Mesenchymal stem cell (in vitro differentiated cells and primary cell): Measurements from ENCODE around the gene OR7C2.
"Not testable (repeated sequence)": the region's sequence is repeated elsewhere in the genome, so short reads cannot be mapped to it uniquely, and the experiment has no call there.

Experiments used
- DNase-seq: peaks from one replicate; pipeline ENCODE4 v3.0.0-alpha.2; 2013
- H2AFZ ChIP-seq: one replicate; pipeline ENCODE4 v1.6.1; 2013; ENCODE audit warnings: low read depth, mild to moderate bottlenecking, control low read depth, inconsistent platforms, low read length, moderate library complexity
- H2AK5ac ChIP-seq: 2 replicates; pipeline ENCODE4 v1.6.1; 2013; ENCODE audit warnings: low read length, moderate library complexity, mild to moderate bottlenecking, inconsistent platforms; ENCODE audit not compliant: severe bottlenecking
- H2BK120ac ChIP-seq: one replicate; pipeline ENCODE4 v1.6.1; 2013; ENCODE audit warnings: low read depth, mild to moderate bottlenecking, inconsistent platforms, low read length, moderate library complexity
- H2BK12ac ChIP-seq, 2 experiments: one replicate each; pipeline ENCODE4 v1.6.1; 2013; ENCODE audit warnings: inconsistent platforms in 2 of 2, low read length in 2 of 2, mild to moderate bottlenecking in 2 of 2, moderate library complexity in 2 of 2, control low read depth in 1 of 2
- H2BK15ac ChIP-seq: one replicate; pipeline ENCODE4 v1.6.1; 2013; ENCODE audit warnings: mild to moderate bottlenecking, low read depth, inconsistent platforms; ENCODE audit not compliant: poor library complexity, severe bottlenecking
- H2BK5ac ChIP-seq: 2 replicates; pipeline ENCODE4 v1.6.1; 2013; ENCODE audit warnings: low read depth, mild to moderate bottlenecking, low read length, control low read depth, inconsistent platforms; ENCODE audit not compliant: poor library complexity, severe bottlenecking
- H3K14ac ChIP-seq, 2 experiments: one replicate each; pipeline ENCODE4 v1.6.1; 2013; ENCODE audit warnings: inconsistent platforms in 2 of 2, low read length in 2 of 2, control low read depth in 1 of 2, mild to moderate bottlenecking in 1 of 2, moderate library complexity in 1 of 2
- H3K18ac ChIP-seq, 2 experiments: one replicate each; pipeline ENCODE4 v1.6.1; 2013; ENCODE audit warnings: inconsistent platforms in 2 of 2, low read length in 2 of 2, control low read depth in 1 of 2, low read depth in 1 of 2, mild to moderate bottlenecking in 1 of 2
- H3K23ac ChIP-seq, 2 experiments: one replicate each; pipeline ENCODE4 v1.6.1; 2013; ENCODE audit warnings: inconsistent platforms in 2 of 2, low read length in 2 of 2, mild to moderate bottlenecking in 2 of 2, moderate library complexity in 2 of 2, control low read depth in 1 of 2
- H3K27ac ChIP-seq: 2 replicates; pipeline ENCODE4 v1.5.1; 2013; ENCODE audit warnings: mild to moderate bottlenecking, moderate library complexity, low read length, control low read depth, inconsistent platforms; ENCODE audit not compliant: poor library complexity, severe bottlenecking
- H3K27me3 ChIP-seq, 2 experiments: 2 replicates each; pipeline versions ENCODE4 v1.6.1 to v1.7.0; 2013; ENCODE audit warnings: low read length in 2 of 2, mild to moderate bottlenecking in 2 of 2, moderate library complexity in 2 of 2, control low read depth in 1 of 2, inconsistent platforms in 1 of 2; ENCODE audit not compliant: control insufficient read depth in 1 of 2, insufficient read depth in 1 of 2
- H3K36me3 ChIP-seq, 2 experiments: 2 replicates each; pipeline versions ENCODE4 v1.6.1 to v1.7.0; 2013; ENCODE audit warnings: low read length in 2 of 2, control low read depth in 1 of 2, inconsistent platforms in 1 of 2, low read depth in 1 of 2, mild to moderate bottlenecking in 1 of 2; ENCODE audit not compliant: insufficient read depth in 2 of 2, control insufficient read depth in 1 of 2
- H3K4ac ChIP-seq, 2 experiments: one replicate each; pipeline ENCODE4 v1.6.1; 2013; ENCODE audit warnings: inconsistent platforms in 2 of 2, low read length in 2 of 2, mild to moderate bottlenecking in 2 of 2, moderate library complexity in 2 of 2, control low read depth in 1 of 2, low read depth in 1 of 2
- H3K4me1 ChIP-seq: 2 replicates; pipeline ENCODE4 v1.6.1; 2013; ENCODE audit warnings: low read depth, low read length, control low read depth; ENCODE audit not compliant: control insufficient read depth, insufficient read depth
- H3K4me2 ChIP-seq: 2 replicates; pipeline ENCODE4 v1.6.1; 2013; ENCODE audit warnings: low read length, mild to moderate bottlenecking, inconsistent platforms; ENCODE audit not compliant: poor library complexity, severe bottlenecking
- H3K4me3 ChIP-seq, 2 experiments: 2 replicates each; pipeline versions ENCODE4 v1.5.1 to v1.7.0; 2013; ENCODE audit warnings: low read length in 2 of 2, mild to moderate bottlenecking in 2 of 2, control low read depth in 1 of 2, low read depth in 1 of 2; ENCODE audit not compliant: insufficient read depth in 1 of 2
- H3K79me1 ChIP-seq: replicated peaks from 2 replicates; pipeline ENCODE4 v1.6.1; 2013; ENCODE audit warnings: mild to moderate bottlenecking, control low read depth, low read length, inconsistent platforms; ENCODE audit not compliant: poor library complexity, severe bottlenecking
- H3K9ac ChIP-seq: 2 replicates; pipeline ENCODE4 v1.7.0; 2013; ENCODE audit warnings: mild to moderate bottlenecking, low read length, moderate library complexity
- H3K9me3 ChIP-seq: 2 replicates; pipeline ENCODE4 v1.7.0; 2013; ENCODE audit warnings: mild to moderate bottlenecking, low read length; ENCODE audit not compliant: control insufficient read depth
- H4K8ac ChIP-seq: one replicate; pipeline ENCODE4 v1.6.1; 2013; ENCODE audit warnings: inconsistent platforms, mild to moderate bottlenecking, low read length, moderate library complexity
- H4K91ac ChIP-seq: one replicate; pipeline ENCODE4 v1.6.1; 2013; ENCODE audit warnings: mild to moderate bottlenecking, low read length, inconsistent platforms
- WGBS: methylation state at CpG from one replicate; pipeline ENCODE4 v1.1.7; 2013; ENCODE audit warnings: mixed read lengths; 5-methylcytosine and 5-hydroxymethylcytosine counted together

Gene OR7C2

DNA sequence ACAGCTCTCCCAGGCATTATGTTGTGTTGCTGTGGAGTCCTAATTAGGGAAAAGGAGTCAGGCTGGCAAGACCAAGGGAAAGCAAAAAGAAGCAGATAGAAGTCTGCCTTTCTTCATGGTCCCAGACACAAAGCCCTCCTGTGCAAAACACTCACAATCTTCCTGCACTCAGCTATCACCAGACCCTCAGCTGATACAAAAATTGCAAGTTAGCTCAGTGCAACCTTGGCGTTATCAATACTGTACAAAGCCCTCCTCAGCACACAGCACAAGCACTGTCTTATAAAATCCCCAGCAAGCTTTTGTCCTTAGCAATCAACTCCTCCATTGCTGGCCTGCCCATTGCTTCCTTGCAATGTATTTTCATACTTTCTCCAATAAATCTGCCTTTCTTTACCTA is 3.2 kb downstream of the OR7C2 start:
- H3K14ac ChIP-seq = no peak overlapping the region
- no peak overlapping the region for H2AK5ac ChIP-seq
- H2BK120ac ChIP-seq = no peak overlapping the region
- H3K9ac ChIP-seq = no peak overlapping the region
- no peak overlapping the region for H2AFZ ChIP-seq
- H3K23ac ChIP-seq = no peak overlapping the region
- H3K27me3 ChIP-seq = no peaks in the 10 kb centered on the region
- WGBS = 69% methylated on average over 1 of the region's 1 CpG
- H3K27ac ChIP-seq = no peak overlapping the region
- no peak overlapping the region for H3K4me3 ChIP-seq
- no peaks in the 10 kb centered on the region for H3K36me3 ChIP-seq
- H3K9me3 ChIP-seq = no peaks in the 10 kb centered on the region
- H2BK12ac ChIP-seq = no peak overlapping the region
- H4K91ac ChIP-seq = no peak overlapping the region
- DNase-seq = no peak
- no peak overlapping the region for H2BK15ac ChIP-seq
- no peaks in the 10 kb centered on the region for H3K79me1 ChIP-seq
- no peaks in the 10 kb centered on the region for H3K4me1 ChIP-seq
- no peak overlapping the region for H4K8ac ChIP-seq
- H3K18ac ChIP-seq = no peak overlapping the region
- H3K4ac ChIP-seq = no peak overlapping the region
- H2BK5ac ChIP-seq = no peak overlapping the region
- no peak overlapping the region for H3K4me2 ChIP-seq

- H2AFZ ChIP-seq, H3K27ac ChIP-seq, H2BK15ac ChIP-seq, H2BK12ac ChIP-seq, H3K14ac ChIP-seq, H3K23ac ChIP-seq, H2AK5ac ChIP-seq, H3K27me3 ChIP-seq, H3K4me1 ChIP-seq, H3K4me2 ChIP-seq, H2BK5ac ChIP-seq, DNase-seq, H4K91ac ChIP-seq, H2BK120ac ChIP-seq, H3K4me3 ChIP-seq, H3K18ac ChIP-seq, H3K4ac ChIP-seq, H3K36me3 ChIP-seq, H3K79me1 ChIP-seq, H4K8ac ChIP-seq, H3K9me3 ChIP-seq, H3K9ac ChIP-seq: not testable (repeated sequence)
- 82% methylated on average over 9 of the region's 10 CpGs for WGBS
Measured at GRCh38 chr19:14949413-14949812, 8.1 kb downstream of the OR7C2 start.

- Histone ChIP-seq H3K9ac (no peak overlapping the region), H2BK5ac (no peak overlapping the region), H3K27ac (no peak overlapping the region), H2AFZ (no peak overlapping the region), H2AK5ac (no peak overlapping the region), H3K23ac (no peak overlapping the region), H3K4ac (no peak overlapping the region), H3K18ac (no peak overlapping the region), H3K27me3 (no peaks in the 10 kb centered on the region), H3K9me3 (peaks cover 4% of the 10 kb centered on the region), H4K91ac (no peak overlapping the region), H3K36me3 (no peaks in the 10 kb centered on the region), H4K8ac (no peak overlapping the region), H3K79me1 (no peaks in the 10 kb centered on the region), H3K4me2 (no peak overlapping the region), H2BK15ac (no peak overlapping the region), H2BK12ac (no peak overlapping the region), H3K14ac (no peak overlapping the region), H3K4me3 (no peak overlapping the region), H2BK120ac (no peak overlapping the region), H3K4me1 (peaks cover 1% of the 10 kb centered on the region)
- DNase-seq = no peak
- WGBS = 67% methylated on average over 8 of the region's 8 CpGs
Measured at GRCh38 chr19:14949876-14950275, 8.6 kb downstream of the OR7C2 start.

DNA sequence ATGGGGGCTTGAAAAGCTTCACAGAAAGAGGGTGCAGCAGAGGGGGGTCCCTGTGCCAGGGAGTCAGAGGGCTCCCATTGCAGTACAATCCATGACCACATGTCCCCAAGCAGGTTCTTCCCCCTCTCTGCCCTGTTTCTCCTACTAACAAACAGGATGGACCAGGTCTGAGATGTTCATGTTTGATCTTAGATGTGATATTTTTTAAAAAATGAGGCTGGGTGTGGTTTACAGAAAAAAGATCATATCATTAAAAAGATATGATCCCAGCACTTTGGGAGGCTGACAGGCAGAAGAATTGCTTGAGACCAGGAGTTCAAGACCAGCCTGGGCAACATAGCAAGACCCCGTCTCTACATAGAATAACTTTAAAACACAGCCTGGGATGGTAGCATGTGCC is 9.1 kb downstream of the OR7C2 start:
- Histone ChIP-seq H3K4ac (no peak overlapping the region), H3K4me3 (no peak overlapping the region), H3K9me3 (peaks cover 5% of the 10 kb centered on the region), H2BK15ac (no peak overlapping the region), H3K4me2 (no peak overlapping the region), H2AK5ac (no peak overlapping the region), H4K91ac (no peak overlapping the region), H3K23ac (no peak overlapping the region), H3K27ac (no peak overlapping the region), H3K18ac (no peak overlapping the region), H2BK5ac (no peak overlapping the region), H3K14ac (no peak overlapping the region), H2BK12ac (no peak overlapping the region), H3K27me3 (no peaks in the 10 kb centered on the region), H3K36me3 (no peaks in the 10 kb centered on the region), H3K4me1 (peaks cover 1% of the 10 kb centered on the region), H2BK120ac (no peak overlapping the region), H2AFZ (no peak overlapping the region), H4K8ac (no peak overlapping the region), H3K79me1 (no peaks in the 10 kb centered on the region), H3K9ac (no peak overlapping the region)
- 67% methylated on average over 1 of the region's 1 CpG for WGBS
- no peak for DNase-seq
